Activated T-cell treated with anti-CD3 and anti-CD28 coated beads for 4 hours (primary cell): ENCODE data around the gene RTN4RL1.
"Not testable (repeated sequence)": the region's sequence is repeated elsewhere in the genome, so short reads cannot be mapped to it uniquely, and the experiment has no call there.

Experiments used
- DNase-seq: peaks from one replicate; pipeline ENCODE4 v3.0.0-alpha.2; 2020

RTN4RL1 gene

DNA sequence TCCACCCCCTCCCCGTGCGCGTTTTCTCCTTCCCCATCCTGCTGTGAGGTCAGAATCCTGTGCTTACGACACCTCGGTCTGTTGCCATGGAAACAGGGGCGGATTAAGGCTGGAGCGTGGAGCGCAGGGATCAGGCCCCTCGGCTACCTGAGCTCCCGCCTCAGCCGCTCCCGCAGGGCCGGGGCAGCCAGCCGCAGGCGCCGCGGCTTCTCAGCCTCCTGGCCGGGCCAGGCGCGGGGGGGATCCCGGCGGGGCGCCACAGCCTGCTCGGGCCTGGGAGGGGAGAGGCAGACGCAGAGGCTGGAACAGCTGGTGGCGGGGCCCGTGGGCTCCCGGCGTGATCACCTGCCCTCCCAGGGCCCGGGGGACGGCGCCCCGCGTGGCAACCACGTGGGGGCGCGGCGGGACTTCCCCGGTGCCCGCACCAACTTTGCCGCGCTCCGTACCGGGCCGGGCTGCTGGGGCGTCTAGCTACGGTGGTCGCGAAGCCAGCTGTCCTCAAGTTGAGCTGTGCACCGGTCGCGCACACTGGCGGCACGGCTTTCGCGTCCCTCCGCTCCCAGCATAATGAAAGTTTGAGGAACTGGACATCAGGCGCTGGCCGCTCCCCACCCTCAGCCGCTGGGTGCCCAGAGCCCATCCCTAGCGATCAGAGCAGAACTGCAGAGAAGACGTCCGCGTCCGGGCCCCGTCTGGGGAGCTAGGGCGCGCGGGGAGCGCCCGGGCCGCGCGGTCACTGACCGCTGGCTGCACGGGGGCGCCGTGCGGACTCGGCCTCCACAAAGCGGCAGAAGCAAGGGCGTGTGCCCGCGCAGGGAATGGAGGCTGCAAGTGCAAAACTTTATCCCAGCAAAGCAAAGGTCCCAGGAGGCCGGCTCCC lies 1.2 kb downstream of the RTN4RL1 start:
- DNase-seq = peak; percentile 28

DNA sequence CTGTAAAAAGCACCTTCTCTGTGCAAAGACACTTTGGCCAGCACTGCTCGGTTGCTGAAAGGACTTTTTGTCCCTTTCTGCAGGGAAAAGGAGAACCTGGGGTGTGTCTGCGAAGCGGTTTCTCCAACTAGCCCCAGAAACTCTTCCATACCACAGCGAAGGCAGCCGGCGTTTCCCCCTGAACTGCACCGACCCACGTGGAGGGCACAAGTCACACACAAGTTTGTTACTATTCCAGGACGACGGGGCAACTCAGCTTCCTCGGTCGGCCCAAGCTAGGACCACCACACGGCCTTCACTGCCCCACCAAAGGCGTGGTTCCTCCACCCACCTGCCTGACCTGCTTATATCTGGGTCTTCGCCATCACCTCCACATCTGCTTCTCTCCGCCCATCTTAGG lies 1.9 kb downstream of the RTN4RL1 start:
- no peak for DNase-seq

DNA sequence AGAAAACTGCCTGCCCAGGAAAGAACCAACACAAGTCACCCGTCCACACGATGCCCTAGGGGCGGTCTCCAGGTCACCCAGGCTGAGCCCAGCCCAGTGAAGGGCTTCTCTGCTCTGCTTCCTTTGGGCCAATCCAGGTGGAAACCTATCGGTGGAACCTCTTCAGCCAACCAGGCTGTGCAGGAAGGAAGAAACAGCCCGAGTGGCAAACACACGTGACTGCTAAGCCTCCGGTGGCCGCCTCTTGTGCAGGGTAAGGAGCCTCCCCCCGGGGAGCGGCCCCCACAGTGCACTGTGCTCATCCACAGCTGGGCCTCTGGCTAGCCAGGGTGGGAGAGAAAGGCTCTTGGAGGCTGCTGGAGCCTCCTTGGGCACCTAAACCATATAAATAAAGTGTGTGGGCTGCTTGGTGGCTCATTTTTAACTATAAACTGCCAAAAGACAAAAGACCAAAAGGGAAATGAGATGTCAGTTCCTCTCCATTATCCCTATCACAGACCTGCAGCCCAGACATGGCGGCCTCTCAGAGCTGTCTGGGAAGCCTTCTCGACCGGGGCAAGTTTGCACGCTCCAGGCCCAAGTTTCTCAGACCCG lies 2.4 kb downstream of the RTN4RL1 start:
- no peak for DNase-seq

DNA sequence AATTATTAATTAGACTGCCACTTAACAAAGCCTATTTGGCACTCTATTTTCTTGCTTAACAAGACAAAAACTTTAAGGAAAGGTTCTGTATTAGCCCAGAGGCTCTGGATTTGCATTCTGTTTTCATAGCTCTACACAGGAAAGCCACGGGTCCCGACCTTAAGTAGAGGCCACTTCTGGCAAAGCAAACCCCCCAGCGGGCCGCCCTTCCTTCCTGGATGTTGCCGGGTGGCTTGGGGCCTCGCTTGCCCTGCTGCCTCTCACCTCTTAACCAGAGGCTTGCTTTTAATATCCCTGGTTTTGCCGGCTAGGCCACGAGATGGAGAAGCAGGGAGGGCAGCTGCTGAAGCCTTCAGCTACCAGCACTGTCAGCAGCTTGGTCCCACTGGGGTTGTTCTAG lies 4.4 kb downstream of the RTN4RL1 start:
- DNase-seq = no peak

DNA sequence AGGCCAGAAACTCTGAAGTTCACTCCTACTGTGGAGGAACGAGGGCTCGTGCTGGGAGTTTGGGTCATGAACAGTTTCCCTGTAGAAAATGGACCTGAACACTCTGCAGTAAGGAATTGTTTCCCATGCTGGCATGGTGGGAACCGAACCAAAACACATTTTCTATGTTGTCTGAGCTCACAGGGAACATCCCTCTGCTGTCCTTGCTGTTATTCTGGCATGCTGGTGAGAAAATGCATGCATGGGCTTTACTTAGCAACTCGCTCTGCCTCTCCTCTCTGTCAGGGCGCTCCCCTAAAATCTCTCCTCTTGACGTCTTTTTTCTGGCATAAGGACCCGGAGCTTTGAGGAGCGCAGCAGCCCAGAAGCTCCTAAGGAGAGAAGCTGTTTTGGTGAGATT lies 5.4 kb downstream of the RTN4RL1 start:
- DNase-seq = no peak

DNA sequence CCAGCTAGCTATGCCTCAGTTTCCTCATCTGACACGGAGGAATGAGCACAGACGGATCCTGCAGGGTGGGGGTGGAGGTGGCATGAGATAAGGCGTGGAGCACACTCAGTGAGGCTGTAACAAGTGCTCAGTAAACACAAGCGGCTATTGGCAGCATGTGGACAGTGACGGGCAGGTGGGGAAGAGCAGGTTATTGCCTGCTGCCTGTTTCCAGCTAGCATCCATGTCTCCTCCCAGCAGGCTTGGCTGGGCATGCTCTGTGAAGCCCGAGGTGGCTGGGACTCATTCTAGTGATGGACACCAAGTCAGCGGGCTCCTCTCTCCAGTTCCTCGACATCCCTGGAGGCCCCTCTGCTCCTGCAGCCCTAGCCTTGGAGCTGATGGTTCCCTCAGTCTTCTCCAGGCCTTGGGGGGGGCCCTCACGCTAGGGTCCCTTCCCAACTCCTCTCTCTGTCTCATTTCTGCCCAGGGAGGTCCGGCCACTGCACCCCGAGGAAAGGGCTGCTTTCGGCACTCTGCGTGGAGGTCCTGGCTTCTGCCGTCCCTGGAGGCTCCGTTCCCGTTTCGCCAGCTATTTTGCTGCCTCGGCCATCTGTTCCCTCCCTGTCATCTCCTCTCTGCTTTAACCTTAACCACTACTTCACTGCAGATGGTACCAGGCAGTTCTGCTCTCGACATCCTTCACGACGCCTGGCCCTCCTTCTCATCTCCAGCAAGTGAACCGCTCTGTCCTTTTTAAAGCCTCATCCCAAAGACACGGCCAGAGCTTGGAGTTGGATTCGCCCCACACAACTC lies 6.2 kb downstream of the RTN4RL1 start:
- no peak for DNase-seq

DNA sequence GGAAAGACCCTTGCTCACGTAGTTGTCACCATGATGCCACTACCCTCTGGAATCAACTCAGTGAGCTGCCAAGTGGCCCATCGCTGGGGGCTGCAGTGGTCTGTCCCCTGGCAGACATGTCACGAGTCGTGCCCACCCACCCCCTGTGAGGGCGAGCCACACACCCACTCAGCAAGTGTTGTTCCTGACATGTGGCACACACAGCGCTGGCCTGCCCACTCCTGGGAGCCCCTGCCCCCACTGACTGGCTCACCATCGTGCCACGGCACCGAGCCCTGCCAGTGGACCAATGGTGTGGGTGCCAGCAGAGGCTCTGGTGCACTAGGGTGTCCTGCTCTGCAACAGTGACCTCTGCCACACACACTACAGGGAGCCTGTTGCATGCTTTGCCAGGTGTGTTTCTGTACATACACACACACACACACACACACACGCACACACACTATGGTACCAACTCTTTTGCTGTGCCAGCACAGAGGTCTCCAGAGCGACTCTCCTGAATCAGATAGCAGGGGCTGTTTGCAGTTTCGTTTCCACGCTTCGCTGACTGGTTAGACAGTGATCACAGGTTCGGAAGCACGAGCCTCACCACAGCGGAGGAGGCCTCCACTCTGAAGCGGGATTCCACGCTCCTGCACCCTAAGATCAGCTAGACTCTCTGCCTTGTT lies 7.7 kb downstream of the RTN4RL1 start:
- no peak for DNase-seq

DNA sequence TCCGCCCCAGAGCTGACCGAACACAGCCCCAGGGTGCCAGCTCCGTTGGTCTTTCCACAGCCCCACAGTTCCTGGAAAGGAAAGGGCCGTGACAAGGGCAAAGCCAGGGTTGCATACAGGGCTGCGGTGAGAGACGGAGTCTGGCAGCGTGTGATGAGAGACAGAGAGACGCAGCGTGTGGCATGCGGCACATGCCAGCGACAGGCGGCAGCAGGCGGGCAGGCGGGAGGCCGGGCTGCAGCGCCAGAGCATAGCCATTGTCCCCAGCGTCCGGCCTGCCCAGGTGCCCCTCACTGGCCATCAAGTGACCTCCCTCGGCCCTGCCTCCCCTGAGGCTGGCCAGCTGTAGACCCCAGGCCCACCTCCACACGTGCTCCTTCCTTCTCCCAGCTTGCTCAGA lies 8.6 kb downstream of the RTN4RL1 start:
- no peak for DNase-seq

DNA sequence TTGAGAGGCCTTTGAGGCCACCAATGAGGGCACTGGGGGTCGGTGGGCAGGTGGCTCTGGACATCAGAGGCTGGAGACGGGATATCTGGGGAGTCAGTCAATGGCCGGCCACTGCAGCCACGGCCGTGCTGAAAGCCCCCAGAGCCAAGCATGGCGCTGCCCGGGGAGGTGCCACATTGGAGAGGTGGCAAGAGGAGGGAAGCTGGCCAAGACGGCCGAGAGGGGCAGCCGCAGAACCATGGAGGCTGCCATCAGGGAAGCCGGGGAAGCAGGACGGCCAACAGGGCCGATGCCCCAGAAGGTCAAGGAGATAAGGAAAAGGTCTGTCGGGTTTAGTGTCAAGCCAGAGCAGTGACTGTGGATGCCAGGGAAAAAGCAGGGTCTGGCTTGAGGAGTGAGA lies 9.8 kb downstream of the RTN4RL1 start:
- DNase-seq = no peak

DNA sequence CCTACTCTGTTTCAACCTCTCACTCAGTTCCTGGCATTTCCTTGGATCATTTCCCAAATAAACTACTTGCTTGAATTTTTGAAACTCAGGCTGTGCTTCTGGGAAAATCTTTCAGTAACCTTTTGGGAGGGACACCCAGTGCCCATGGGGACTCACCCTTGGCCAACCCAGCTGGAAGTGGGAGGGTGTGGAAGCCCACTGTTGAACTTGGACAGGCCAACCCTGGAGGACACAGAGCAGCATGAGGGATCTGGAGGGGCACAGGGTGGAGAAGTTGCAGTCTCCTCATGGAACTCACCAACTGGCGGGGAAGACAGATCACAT lies 11.2 kb downstream of the RTN4RL1 start:
- no peak for DNase-seq

DNA sequence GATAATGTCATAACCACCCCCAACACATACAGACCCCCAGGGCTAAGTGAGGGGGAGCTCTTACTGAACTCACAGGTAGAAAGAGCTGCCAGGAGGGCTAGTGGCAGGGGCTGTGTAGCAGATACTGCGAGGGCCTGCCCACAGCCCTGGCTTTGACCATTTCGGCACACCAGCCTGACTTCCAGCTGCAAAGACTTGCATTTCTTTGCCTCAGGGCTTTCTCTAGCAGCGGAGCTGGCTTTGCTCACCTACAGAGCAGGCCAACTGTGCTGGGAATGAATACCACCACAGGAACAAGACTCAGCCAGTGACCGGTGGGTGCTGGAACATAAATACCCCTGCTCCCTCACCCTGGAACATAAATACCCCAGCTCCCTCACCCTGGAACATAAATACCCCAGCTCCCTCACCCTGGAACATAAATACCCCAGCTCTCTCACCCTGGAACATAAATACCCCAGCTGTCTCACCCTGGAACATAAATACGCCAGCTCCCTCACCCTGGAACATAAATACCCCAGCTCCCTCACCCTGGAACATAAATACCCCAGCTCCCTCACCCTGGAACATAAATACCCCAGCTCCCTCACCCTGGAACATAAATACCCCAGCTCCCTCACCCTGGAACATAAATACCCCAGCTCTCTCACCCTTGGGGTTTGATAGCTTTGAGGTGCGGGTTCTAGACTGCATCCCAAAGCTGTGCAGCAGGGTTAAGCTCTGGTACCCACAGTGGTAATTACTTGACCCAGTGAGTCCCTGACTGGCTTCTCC lies 11.7 kb downstream of the RTN4RL1 start:
- DNase-seq = not testable (repeated sequence)

DNA sequence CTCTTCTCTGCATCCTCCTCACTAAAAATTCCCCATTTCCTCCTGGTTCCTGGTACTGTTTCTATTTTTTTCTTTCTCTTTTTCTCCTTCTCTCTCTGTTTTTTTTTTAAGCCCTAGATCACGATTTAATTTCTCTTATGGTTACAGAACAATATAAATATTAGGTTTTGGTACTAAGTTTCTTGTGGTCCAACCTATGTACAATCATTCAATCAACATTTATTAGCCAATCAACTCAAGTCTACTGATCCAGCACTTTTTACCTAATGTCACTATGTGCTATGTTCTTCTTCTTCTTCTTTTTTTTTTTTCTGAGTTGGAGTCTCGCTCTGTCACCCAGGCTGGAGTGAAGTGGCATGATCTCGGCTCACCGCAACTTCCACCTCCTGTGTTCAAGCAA lies 12.6 kb downstream of the RTN4RL1 start:
- DNase-seq = no peak

DNA sequence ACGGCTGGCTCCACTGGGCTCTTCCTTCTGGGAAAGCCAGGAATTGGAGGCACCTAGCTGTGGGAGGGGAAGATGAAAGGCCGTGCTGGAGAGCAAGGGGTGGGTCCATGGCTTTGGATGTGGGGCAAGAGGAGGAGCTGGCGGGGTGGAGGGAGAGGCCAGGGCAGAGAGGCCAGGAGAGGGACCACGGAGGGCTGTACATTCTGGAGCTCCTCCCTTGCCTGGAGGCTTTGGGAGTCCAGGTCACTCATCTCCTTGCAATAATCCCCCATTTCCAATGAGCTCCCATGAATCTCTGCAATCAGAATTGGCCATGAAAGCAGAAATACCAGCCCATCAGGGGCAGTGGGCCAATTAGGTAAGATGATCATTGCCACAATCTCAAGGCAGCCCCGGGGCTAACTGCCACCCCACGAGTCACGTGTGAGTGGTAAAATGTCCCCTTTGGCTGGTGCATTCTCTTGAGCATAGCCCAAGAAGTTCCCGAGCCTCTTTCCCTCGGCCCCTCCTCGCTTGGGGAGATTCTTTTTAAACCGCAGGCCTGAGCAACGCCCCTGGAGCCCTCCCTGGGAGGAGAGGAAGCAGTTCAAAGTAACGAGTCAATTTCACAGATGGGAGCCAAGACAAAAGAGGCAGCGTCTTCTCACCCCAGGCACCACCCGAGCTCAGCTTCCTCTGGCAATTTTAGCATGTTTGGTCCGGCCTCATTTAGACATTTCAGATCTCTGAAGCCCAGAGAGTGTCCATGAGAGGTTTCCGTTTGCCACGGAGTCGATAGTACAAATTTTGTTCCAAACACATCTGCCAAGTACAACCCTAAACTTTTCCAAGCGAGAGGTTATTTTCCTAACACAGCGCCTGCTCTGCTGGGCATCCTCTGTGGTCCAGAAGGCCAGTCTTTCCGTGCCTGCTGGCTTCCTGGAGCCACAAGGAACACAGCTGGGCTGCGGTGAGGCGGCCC lies 13.4 kb downstream of the RTN4RL1 start:
- DNase-seq = no peak

DNA sequence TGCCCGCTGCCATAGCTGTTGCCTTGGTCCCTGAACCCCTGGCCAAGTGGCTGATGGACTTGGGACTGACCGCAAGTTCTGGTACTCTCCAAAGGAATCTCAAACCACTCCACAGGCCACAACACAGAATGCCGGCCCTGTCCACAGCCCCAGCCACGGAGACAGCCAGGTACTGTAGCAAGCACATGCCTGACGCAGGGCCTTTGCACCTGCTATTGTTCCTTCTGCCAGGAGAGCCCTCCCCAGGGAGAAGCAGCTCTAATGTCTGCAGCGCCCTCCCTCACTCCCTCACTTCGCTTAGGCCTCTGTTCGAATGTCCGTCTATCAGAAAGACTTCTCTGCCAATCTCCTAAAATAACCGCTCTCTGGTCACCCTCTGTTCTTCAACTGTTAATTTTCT lies 15.4 kb downstream of the RTN4RL1 start:
- DNase-seq = no peak

DNA sequence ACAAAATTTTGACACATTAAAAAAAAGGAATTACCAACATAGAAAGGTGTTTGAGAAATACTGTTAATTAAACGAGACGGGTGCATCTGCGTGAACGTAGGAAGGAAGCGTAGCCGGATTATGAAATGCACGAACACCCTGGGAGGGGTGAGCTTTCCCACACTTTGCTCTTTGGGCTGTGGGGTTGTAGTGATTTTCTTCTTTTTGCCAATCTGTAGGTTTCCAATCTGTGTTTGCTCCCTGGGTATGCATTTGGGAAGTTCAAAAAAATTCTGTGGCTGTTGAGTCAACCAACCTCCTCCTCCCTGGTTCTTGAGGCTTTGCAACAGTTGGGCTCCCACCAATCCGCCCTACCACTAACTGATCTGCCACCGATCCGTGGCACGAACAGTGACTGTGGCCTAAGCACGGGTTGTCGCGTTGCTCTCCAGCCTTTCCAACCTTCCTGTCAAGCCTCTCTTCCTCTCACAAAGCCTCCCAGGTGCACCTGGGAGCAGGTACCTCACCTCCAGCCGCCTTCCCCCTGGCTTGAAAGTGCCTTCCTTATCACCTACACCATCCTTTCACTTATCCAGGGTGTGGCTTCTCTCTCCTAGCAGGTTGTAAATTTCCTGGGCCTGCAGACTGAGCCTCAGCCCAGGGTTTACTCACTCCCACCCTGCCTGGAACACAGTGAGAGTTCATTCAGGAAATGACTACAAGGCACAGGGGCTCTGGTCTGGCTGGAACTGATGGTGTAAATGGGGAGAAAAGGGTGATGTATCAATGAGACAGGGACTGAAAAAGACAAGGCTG lies 16.6 kb downstream of the RTN4RL1 start:
- DNase-seq = no peak

DNA sequence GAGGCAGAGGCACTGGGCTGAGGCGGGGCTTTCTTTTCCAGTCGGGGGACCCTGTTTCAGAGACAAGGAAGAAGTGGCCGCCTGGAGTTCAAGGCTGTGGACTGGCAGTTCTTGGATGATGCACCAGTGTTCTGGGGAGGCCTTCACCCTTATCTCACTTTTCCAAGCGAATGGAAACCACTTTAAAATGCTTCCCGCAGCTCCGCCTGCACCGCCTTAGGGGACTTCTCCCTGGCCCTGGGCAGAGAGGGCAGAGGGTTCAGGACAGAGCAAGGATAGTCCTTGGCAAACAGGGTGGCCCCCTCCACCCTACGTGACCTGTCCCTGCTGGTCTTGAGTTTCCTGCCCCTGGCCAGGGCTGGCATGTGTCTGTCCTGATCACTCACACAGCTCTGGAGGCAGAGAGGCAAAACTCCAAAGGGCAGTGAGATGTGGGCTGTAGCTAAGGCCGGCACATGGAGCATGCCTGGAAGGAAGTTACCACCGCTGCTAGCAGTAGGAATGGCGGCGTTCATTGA lies 20.6 kb downstream of the RTN4RL1 start:
- DNase-seq = no peak

DNA sequence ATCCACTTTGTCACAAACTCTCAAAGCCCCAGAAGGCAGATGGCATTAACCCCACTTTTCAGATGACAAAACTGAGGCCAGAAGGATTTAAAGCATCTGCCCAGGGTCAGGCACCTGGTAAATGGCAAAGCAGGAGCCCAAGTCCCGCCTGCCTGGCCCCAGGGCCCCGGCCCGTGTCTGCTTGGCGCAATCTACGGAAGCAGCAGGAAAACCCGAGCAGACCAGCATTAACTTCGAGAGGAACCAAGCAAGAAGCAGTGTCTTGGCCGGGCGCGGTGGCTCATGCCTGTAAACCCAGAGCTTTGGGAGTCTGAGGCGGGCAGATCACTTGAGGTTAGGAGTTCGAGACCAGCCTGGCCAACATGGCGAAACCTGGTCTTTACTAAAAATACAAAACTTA lies 21.6 kb downstream of the RTN4RL1 start:
- no peak for DNase-seq

DNA sequence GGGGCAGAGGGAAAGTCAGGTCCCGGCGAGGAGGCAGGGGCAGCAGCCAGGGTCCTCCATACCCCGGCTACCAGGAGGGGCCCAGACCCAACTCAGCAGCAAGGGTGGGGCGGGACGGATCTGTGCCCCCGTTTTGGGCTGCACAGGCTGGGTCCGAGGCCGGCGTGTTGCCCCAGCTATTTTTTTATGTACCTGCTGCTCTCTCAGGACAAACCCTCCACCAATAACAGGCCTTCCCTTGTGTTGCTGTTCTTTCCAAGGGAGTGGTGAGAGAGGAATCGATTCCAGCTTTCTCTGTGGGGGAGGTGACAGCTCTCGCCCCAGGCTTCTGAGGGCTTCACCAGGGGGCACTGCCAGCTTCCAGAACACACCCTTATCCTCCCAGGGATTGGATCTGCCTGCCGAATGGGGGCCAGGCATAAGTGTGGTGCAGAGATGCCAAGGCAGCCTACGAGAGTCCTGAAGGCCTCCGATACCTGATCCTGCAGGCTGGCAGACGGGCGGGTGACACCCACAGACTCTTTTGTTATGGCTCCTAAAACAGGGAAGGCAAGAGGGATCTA lies 22.3 kb downstream of the RTN4RL1 start:
- DNase-seq = no peak

DNA sequence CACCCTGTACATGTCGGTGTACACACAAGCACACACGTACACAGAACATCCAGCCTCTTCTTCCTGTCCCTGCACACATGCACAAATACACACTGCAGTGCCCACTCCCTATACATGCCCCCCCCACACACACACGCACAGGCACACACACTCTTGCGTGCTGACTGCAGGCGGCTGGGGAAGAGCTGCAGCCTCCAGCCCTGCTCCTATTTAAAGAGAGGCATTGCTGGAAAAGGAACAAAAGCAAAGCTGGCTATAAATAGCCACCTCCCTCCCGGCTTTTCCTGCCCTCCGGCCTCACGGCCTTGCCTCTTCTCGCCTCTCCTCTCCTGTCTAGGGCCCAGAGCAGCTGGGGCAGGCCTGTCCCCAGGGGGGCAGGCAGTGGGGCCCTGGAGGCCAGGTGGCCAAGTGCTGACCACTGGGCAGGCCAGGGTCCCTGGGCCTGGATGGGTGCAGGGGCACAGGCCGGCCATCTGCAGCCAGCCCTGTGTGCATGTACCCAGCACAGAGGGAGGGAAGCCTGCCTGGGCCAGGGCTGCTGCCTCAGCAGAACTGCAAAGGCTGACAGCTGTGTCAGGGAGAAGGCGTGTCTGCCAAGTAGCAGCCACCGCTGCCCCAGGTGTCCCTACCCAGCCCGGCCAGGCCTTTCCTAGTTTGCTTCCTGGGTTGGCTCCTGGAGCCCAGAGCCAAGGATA lies 25.4 kb downstream of the RTN4RL1 start:
- no peak for DNase-seq
